HEK293 (cell line): ENCODE data around the gene SFT2D2.

Experiments used
- CTCF ChIA-PET: fragments of 350-600 bp; formaldehyde crosslinking; extraction: SDS; loops from one replicate; lab custom pipeline; 2021; ENCODE audit warnings: antibody characterized with exemption; lab: Yijun Ruan, JAX
- POLR2A ChIA-PET: fragments of 300-600 bp; formaldehyde crosslinking; extraction: SDS; loops from one replicate; lab custom pipeline; 2020; ENCODE audit warnings: antibody characterized with exemption, inconsistent platforms; lab: Yijun Ruan, JAX
- H3K27ac ChIP-seq: fragments of 200-500 bp; sonication (Bioruptor generic); 2 replicates; pipeline ENCODE4 v1.5.1; 2014; ENCODE audit warnings: low read depth, low read length, control low read depth, inconsistent platforms; ENCODE audit errors: extremely low read depth
- H3K36me3 ChIP-seq, 2 experiments: fragments of 200-500 bp in 1 of 2; sonication (Bioruptor generic) in 1 of 2; 1 replicate in 1 of 2; 2 replicates in 1 of 2; pipeline ENCODE4 v1.5.1; 2014 to 2017; ENCODE audit warnings: inconsistent platforms in 2 of 2, low read length in 2 of 2; ENCODE audit not compliant: control insufficient read depth in 2 of 2, insufficient read depth in 1 of 2
- H3K4me1 ChIP-seq: fragments of 200-500 bp; sonication (Bioruptor generic); 2 replicates; pipeline ENCODE4 v1.5.1; 2014; ENCODE audit warnings: mild to moderate bottlenecking, low read length, inconsistent platforms; ENCODE audit not compliant: control insufficient read depth, insufficient read depth
- H3K4me3 ChIP-seq: 2 replicates; pipeline ENCODE4 v1.5.1; 2011; ENCODE audit warnings: low read depth, mild to moderate bottlenecking, control low read depth, low read length, moderate library complexity
- H3K9me3 ChIP-seq: fragments of 200-500 bp; sonication (Bioruptor generic); 2 replicates; pipeline ENCODE4 v1.5.1; 2014; ENCODE audit warnings: low read depth, low read length, inconsistent platforms; ENCODE audit not compliant: control insufficient read depth, insufficient read depth
- KLF1 ChIP-seq: fragments of 450-650 bp; formaldehyde crosslinking; IDR thresholded peaks from 2 replicates; pipeline ENCODE4 v1.5.1; 2016; ENCODE audit warnings: missing biosample characterization, missing genetic modification characterization
- KLF10 ChIP-seq: fragments of 450-650 bp; IDR thresholded peaks from 2 replicates; pipeline ENCODE4 v1.5.1; 2018; ENCODE audit warnings: missing biosample characterization, mild to moderate bottlenecking, missing genetic modification characterization
- KLF8 ChIP-seq: fragments of 450-650 bp; formaldehyde crosslinking; IDR thresholded peaks from 2 replicates; pipeline ENCODE4 v1.5.1; 2016; ENCODE audit warnings: missing biosample characterization, missing genetic modification characterization
- KLF9 ChIP-seq: fragments of 450-650 bp; formaldehyde crosslinking; IDR thresholded peaks from 2 replicates; pipeline ENCODE4 v1.5.1; 2016; ENCODE audit warnings: missing biosample characterization, missing genetic modification characterization, low read depth
- OVOL3 ChIP-seq: fragments of 450-650 bp; formaldehyde crosslinking; IDR thresholded peaks from 2 replicates; pipeline ENCODE4 v1.5.1; 2016; ENCODE audit warnings: missing biosample characterization, missing genetic modification characterization
- PBX3 ChIP-seq: sonication (generic); formaldehyde crosslinking; IDR thresholded peaks from 2 replicates; pipeline ENCODE4 v1.8.1; 2022; ENCODE audit warnings: mild to moderate bottlenecking, moderate library complexity, missing genetic modification reagents
- SCRT2 ChIP-seq: fragments of 450-650 bp; formaldehyde crosslinking; IDR thresholded peaks from 2 replicates; pipeline ENCODE4 v1.5.1; 2016; ENCODE audit warnings: missing biosample characterization, missing genetic modification characterization
- ZBTB26 ChIP-seq: fragments of 450-650 bp; formaldehyde crosslinking; optimal IDR thresholded peaks from 2 replicates; pipeline ENCODE3; 2016; ENCODE audit warnings: missing biosample characterization, mild to moderate bottlenecking, missing genetic modification characterization
- ZNF10 ChIP-seq: fragments of 450-650 bp; formaldehyde crosslinking; IDR thresholded peaks from 2 replicates; pipeline ENCODE4 v1.5.1; 2017; ENCODE audit warnings: missing biosample characterization, missing genetic modification characterization
- ZNF114 ChIP-seq: fragments of 450-650 bp; formaldehyde crosslinking; IDR thresholded peaks from 2 replicates; pipeline ENCODE4 v1.5.0; 2017; ENCODE audit warnings: missing biosample characterization, missing genetic modification characterization
- ZNF121 ChIP-seq: fragments of 450-650 bp; formaldehyde crosslinking; IDR thresholded peaks from 2 replicates; pipeline ENCODE4 v1.5.1; 2016; ENCODE audit warnings: missing biosample characterization, missing genetic modification characterization
- ZNF169 ChIP-seq: fragments of 450-650 bp; formaldehyde crosslinking; IDR thresholded peaks from 2 replicates; pipeline ENCODE4 v1.5.1; 2016; ENCODE audit warnings: missing biosample characterization, missing genetic modification characterization
- ZNF184 ChIP-seq: fragments of 450-650 bp; IDR thresholded peaks from 2 replicates; pipeline ENCODE4 v1.5.1; 2018; ENCODE audit warnings: missing biosample characterization, mild to moderate bottlenecking, missing genetic modification characterization
- ZNF221 ChIP-seq: fragments of 450-650 bp; formaldehyde crosslinking; IDR thresholded peaks from 2 replicates; pipeline ENCODE4 v1.5.1; 2017; ENCODE audit warnings: missing biosample characterization, missing genetic modification characterization, borderline replicate concordance
- ZNF426 ChIP-seq: fragments of 450-650 bp; formaldehyde crosslinking; IDR thresholded peaks from 2 replicates; pipeline ENCODE4 v1.5.1; 2017; ENCODE audit warnings: missing biosample characterization, missing genetic modification characterization, mild to moderate bottlenecking, inconsistent platforms, moderate library complexity
- ZNF48 ChIP-seq: fragments of 450-650 bp; formaldehyde crosslinking; IDR thresholded peaks from 2 replicates; pipeline ENCODE4 v1.5.1; 2016; ENCODE audit warnings: missing biosample characterization, missing genetic modification characterization
- ZNF501 ChIP-seq: fragments of 450-650 bp; formaldehyde crosslinking; IDR thresholded peaks from 2 replicates; pipeline ENCODE4 v1.5.1; 2016; ENCODE audit warnings: missing biosample characterization, missing genetic modification characterization
- ZNF530 ChIP-seq: fragments of 450-650 bp; formaldehyde crosslinking; IDR thresholded peaks from 2 replicates; pipeline ENCODE4 v1.5.1; 2016; ENCODE audit warnings: low read depth, missing biosample characterization, missing genetic modification characterization
- ZNF555 ChIP-seq: fragments of 450-650 bp; formaldehyde crosslinking; conservative IDR thresholded peaks from 2 replicates; pipeline ENCODE4 v1.5.1; 2017; ENCODE audit warnings: missing biosample characterization, mild to moderate bottlenecking, missing genetic modification characterization, inconsistent platforms
- ZNF600 ChIP-seq: fragments of 450-650 bp; formaldehyde crosslinking; IDR thresholded peaks from 2 replicates; pipeline ENCODE4 v1.5.1; 2016; ENCODE audit warnings: missing biosample characterization, missing genetic modification characterization
- ZNF645 ChIP-seq: fragments of 450-650 bp; formaldehyde crosslinking; IDR thresholded peaks from 2 replicates; pipeline ENCODE4; 2016; ENCODE audit warnings: missing biosample characterization, missing genetic modification characterization
- ZNF677 ChIP-seq: fragments of 450-650 bp; IDR thresholded peaks from 2 replicates; pipeline ENCODE4 v1.5.0; 2018; ENCODE audit warnings: missing biosample characterization, mild to moderate bottlenecking, missing genetic modification characterization, moderate library complexity
- ZNF768 ChIP-seq: fragments of 450-650 bp; formaldehyde crosslinking; IDR thresholded peaks from 2 replicates; pipeline ENCODE4 v1.5.1; 2018; ENCODE audit warnings: missing biosample characterization, mild to moderate bottlenecking, missing genetic modification characterization
- ZNF785 ChIP-seq: fragments of 450-650 bp; formaldehyde crosslinking; IDR thresholded peaks from 2 replicates; pipeline ENCODE4 v1.5.1; 2016; ENCODE audit warnings: missing biosample characterization, missing genetic modification characterization
- TF ChIP-seq, protein P1 (sequence below): fragments of 450-650 bp; formaldehyde crosslinking; IDR thresholded peaks from 2 replicates; pipeline ENCODE4 v1.5.1; 2016; ENCODE audit warnings: missing biosample characterization, missing genetic modification characterization, low read depth
- TF ChIP-seq, protein P2 (sequence below): fragments of 450-650 bp; formaldehyde crosslinking; IDR thresholded peaks from 2 replicates; pipeline ENCODE4 v1.5.1; 2016; ENCODE audit warnings: missing biosample characterization, missing genetic modification characterization
- TF ChIP-seq, protein P3 (sequence below): fragments of 450-650 bp; formaldehyde crosslinking; IDR thresholded peaks from 2 replicates; pipeline ENCODE4 v1.5.1; 2016; ENCODE audit warnings: missing biosample characterization, missing genetic modification characterization

SFT2D2 gene

DNA sequence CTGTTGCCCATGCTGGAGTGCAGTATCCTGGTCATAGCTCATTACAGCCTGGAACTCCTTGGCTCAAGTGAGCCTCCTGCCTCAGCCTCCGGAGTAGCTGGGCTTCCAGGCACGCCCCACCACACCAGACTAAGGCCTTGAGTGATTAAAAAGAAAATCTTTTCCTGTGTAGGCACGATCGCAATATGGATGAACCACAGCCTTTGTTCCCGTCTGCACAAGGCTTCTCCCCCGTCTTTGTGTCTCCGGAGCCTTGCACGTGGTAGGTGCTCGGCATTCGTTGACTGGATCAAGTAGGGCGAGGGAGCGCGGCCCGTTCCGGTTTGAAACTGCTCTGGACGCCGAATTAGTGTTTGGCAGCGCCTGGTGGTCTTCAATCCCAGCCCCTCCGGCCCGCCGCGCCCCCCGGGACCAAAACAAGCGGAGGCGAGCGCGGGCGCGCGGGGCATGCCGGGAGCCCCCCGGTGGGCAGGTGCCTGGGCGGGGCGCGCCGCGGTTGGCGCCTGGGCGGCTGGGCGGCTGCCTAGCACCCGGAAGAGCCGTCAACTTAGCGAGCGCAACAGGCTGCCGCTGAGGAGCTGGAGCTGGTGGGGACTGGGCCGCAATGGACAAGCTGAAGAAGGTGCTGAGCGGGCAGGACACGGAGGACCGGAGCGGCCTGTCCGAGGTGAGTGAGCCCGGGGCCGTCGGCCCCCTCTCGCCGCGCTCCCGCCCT is at the start of gene SFT2D2 (continued):
- TF ChIP-seq, protein P1, sequence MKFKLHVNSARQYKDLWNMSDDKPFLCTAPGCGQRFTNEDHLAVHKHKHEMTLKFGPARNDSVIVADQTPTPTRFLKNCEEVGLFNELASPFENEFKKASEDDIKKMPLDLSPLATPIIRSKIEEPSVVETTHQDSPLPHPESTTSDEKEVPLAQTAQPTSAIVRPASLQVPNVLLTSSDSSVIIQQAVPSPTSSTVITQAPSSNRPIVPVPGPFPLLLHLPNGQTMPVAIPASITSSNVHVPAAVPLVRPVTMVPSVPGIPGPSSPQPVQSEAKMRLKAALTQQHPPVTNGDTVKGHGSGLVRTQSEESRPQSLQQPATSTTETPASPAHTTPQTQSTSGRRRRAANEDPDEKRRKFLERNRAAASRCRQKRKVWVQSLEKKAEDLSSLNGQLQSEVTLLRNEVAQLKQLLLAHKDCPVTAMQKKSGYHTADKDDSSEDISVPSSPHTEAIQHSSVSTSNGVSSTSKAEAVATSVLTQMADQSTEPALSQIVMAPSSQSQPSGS (tag by site-specific recombination): no peak
- TF ChIP-seq, protein P2, sequence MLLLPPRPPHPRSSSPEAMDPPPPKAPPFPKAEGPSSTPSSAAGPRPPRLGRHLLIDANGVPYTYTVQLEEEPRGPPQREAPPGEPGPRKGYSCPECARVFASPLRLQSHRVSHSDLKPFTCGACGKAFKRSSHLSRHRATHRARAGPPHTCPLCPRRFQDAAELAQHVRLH (tag by site-specific recombination): 0 out of 2 replicates have a peak, but pooled peaks have one; percentile 6
- peak; percentile 46; the same call in 1 of the 2 replicates for TF ChIP-seq KLF1 (tag by site-specific recombination)
- no peak for TF ChIP-seq ZNF426 (tag by site-specific recombination)
- peak; percentile 63 for TF ChIP-seq KLF9 (tag by site-specific recombination)
- TF ChIP-seq OVOL3 (tag by site-specific recombination): no peak
- no peak for TF ChIP-seq ZNF785
- TF ChIP-seq PBX3 (CRISPR knock-in tag): peak; percentile 67; the same call in 1 of the 2 replicates
- TF ChIP-seq ZNF768 (tag by site-specific recombination): peak; percentile 26; the same call in 1 of the 2 replicates
- peak; percentile 94 for TF ChIP-seq KLF8 (tag by site-specific recombination)
- TF ChIP-seq ZBTB26 (tag by site-specific recombination): peak; percentile 75
- TF ChIP-seq ZNF645 (tag by site-specific recombination): no peak
- no peak for TF ChIP-seq ZNF169
- TF ChIP-seq ZNF221 (tag by site-specific recombination): no peak
- peak; percentile 56; the same call in 1 of the 2 replicates for TF ChIP-seq ZNF10 (tag by site-specific recombination)
- 0 out of 2 replicates have a peak, but pooled peaks have one; percentile 47 for TF ChIP-seq ZNF184 (tag by site-specific recombination)
- 0 out of 2 replicates have a peak, but pooled peaks have one; percentile 34 for TF ChIP-seq ZNF121 (tag by site-specific recombination)
- peak; percentile 99 for TF ChIP-seq SCRT2
- peak; percentile 77 for TF ChIP-seq KLF10 (tag by site-specific recombination)
- TF ChIP-seq ZNF600: peak; percentile 87; the same call in 1 of the 2 replicates

DNA sequence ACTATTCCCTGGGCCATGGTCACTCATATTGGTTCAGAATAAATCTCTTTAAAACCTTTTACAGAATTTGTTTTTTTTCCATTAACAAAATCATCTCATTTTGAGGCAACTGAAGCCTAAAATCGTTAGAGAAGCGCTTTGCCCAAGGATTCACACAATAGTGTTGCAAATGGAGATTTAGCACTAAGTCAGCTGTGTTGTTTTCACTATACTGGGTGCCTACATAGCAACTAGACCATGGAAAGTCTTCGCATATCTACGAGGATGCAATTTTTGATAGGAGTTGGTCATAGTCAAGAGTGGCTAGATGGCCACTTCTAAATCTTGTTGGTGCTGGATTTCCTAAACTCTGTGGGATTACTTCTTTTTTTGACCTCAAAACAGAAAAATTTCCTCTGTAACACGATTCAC is 47.6 kb upstream of the SFT2D2 start:
- Histone ChIP-seq H3K9me3 (no peaks in the 10 kb centered on the region), H3K4me1 (peaks cover 6% of the 10 kb centered on the region; the same call in 1 of the 2 replicates), H3K36me3 (no peaks in the 10 kb centered on the region), H3K27ac (peak overlapping the region; percentile 87), H3K4me3 (peak overlapping the region; percentile 17)
- ChIA-PET POLR2A (interaction anchor here (1.7 kb wide), 1 partner anchor 48 kb away, joined by 4 read pairs; no protein-coding TSS in a partner anchor), CTCF (interaction anchor here (0.6 to 1.4 kb wide), 5 partner anchors 10 to 1373 kb away, joined by 3 to 5 read pairs (median 4); no protein-coding TSS in a partner anchor)
- TF ChIP-seq, protein P3, sequence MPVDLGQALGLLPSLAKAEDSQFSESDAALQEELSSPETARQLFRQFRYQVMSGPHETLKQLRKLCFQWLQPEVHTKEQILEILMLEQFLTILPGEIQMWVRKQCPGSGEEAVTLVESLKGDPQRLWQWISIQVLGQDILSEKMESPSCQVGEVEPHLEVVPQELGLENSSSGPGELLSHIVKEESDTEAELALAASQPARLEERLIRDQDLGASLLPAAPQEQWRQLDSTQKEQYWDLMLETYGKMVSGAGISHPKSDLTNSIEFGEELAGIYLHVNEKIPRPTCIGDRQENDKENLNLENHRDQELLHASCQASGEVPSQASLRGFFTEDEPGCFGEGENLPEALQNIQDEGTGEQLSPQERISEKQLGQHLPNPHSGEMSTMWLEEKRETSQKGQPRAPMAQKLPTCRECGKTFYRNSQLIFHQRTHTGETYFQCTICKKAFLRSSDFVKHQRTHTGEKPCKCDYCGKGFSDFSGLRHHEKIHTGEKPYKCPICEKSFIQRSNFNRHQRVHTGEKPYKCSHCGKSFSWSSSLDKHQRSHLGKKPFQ (tag by site-specific recombination): no peak
- TF ChIP-seq ZNF555 (tag by site-specific recombination) (no peak), ZNF501 (no peak), ZNF768 (tag by site-specific recombination) (no peak), ZNF48 (tag by site-specific recombination) (no peak), ZBTB26 (tag by site-specific recombination) (no peak), ZNF114 (tag by site-specific recombination) (no peak), ZNF677 (tag by site-specific recombination) (no peak), ZNF530 (tag by site-specific recombination) (no peak)
